Femur (tissue), 1 donor: ENCODE data around the gene EGFLAM.

Experiments
- DNase-seq: peaks from one replicate; pipeline ENCODE4 v3.0.0-alpha.2; 2017

EGFLAM gene

GRCh38 chr5:38483805-38484398 is 225.5 kb downstream of the EGFLAM start:
- DNase-seq, result no peak

- no peak for DNase-seq
These were observed 235.8 kb downstream of the EGFLAM start for GRCh38 chr5:38494175-38494574.

- DNase-seq, result no peak
These were observed 236.4 kb downstream of the EGFLAM start for GRCh38 chr5:38494763-38495162.

DNA sequence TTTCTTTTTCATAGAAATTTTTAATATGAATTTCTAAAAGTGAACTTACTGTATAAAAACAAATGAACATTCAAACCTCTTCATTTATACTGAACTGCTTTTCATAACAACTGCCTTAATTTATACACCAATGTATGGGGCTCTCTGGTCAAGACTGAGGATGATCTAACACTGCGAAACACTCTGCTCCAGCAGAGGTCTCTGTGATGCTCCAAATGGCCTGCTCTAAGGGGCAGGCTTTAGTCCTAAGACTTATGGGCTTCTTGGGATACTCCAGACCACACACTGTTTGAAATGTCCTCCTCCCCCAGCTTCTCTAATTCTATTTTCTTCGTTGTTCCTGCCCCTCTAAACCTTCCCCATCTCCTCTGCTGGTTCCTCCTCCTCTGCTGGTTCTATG is 239.6 kb downstream of the EGFLAM start:
- DNase-seq, result no peak

GRCh38 chr5:38500573-38501260 is 242.4 kb downstream of the EGFLAM start:
- no peak for DNase-seq

- no peak for DNase-seq
These were observed 247.9 kb downstream of the EGFLAM start for GRCh38 chr5:38506302-38506701.

DNA sequence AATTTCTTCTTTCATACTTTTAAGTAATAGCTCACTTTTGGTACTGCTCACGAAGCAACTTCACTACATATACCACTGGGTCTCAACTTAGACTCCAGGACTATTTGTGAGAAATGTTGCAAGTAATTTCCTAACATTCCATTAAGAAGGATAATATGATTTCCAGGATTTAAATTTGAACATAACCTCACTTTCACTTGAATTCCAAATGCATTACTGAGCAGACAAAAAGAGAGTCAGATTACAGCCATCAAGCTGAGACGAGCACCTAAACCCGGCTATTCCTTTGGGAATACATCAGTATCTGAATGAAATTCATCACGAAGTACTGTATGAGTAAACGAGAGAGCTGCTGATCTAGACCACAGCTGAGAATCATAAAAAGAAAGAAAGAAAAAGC is 250.8 kb downstream of the EGFLAM start:
- no peak for DNase-seq
